Spleen (tissue), 7 donors: ENCODE data around the gene HDHD3.
"Not testable (repeated sequence)": the region's sequence is repeated elsewhere in the genome, so short reads cannot be mapped to it uniquely, and the experiment has no call there.

Experiments
- POLR2AphosphoS5 ChIP-seq, 3 donors: sonication (generic); formaldehyde crosslinking; IDR thresholded peaks; one replicate each; pipeline ENCODE4 v1.5.1; 2017; ENCODE audit warnings: antibody characterized with exemption in 3 of 3
- TF ChIP-seq, protein P1 (sequence below), 11 experiments: fragments of 200-600 bp in 7 of 11; fragments of 450-650 bp in 4 of 11; sonication (generic) in 4 of 11; IDR thresholded peaks in 8 of 11; conservative IDR thresholded peaks in 3 of 11; 1 replicate in 7 of 11; 2 replicates in 4 of 11; pipeline versions ENCODE4 v1.4.0 to v1.8.0; 2016 to 2021; ENCODE audit warnings: antibody characterized with exemption in 11 of 11, inconsistent platforms in 4 of 11, mild to moderate bottlenecking in 1 of 11
- donor health status: DM: no; HTN: no; CAD: no; lungs with moderate emphysema.
- donor health status: DM: no; HTN: no; CAD: no.
- donor health status: DM: no; HTN: no; CAD: no.

DNA sequence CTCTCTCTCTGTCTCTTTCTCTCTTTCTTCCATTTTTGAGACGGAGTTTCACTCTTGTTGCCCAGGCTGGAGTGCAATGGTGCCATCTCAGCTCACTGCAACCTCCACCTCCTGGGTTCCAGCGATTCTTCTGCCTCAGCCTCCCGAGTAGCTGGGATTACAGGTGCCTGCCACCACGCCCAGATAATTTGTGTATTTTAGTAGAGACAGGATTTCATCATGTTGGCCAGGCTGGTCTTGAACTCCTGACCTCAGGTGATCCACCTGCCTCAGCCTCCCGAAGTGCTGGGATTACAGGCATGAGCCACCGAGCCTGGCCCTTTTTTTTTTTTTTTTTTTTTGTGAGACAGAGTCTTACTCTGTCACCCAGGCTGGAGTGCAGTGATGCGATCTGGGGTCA is 4.7 kb upstream of the HDHD3 start:
- not testable (repeated sequence) for TF ChIP-seq POLR2AphosphoS5 (IDR thresholded peaks at IDR 0.05)
- TF ChIP-seq, protein P1, sequence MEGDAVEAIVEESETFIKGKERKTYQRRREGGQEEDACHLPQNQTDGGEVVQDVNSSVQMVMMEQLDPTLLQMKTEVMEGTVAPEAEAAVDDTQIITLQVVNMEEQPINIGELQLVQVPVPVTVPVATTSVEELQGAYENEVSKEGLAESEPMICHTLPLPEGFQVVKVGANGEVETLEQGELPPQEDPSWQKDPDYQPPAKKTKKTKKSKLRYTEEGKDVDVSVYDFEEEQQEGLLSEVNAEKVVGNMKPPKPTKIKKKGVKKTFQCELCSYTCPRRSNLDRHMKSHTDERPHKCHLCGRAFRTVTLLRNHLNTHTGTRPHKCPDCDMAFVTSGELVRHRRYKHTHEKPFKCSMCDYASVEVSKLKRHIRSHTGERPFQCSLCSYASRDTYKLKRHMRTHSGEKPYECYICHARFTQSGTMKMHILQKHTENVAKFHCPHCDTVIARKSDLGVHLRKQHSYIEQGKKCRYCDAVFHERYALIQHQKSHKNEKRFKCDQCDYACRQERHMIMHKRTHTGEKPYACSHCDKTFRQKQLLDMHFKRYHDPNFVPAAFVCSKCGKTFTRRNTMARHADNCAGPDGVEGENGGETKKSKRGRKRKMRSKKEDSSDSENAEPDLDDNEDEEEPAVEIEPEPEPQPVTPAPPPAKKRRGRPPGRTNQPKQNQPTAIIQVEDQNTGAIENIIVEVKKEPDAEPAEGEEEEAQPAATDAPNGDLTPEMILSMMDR (IDR thresholded peaks at IDR 0.05 in 8 of 11, conservative IDR thresholded peaks at IDR 0.05 in 3 of 11), result not testable (repeated sequence)
